Measurements from ENCODE around the gene LDHAL6B. TPM values are rescaled to one million over a fixed set of nuclear protein-coding genes. Genes with fewer than 3 reads are reported as not detected.

The LDHAL6B gene
- total and polyA plus RNA-seq, 2 of the 8 experiments (the other 6 are each of a cell fraction or from before 2014, with no cell fraction given): not detected

- H2BK12ac ChIP-seq (ENCODE audit: low read depth, low read length): no peak overlapping the region
- H3K27ac ChIP-seq (ENCODE audit: low read depth, low read length): no peak overlapping the region
- H4K91ac ChIP-seq (replicated peaks; ENCODE audit: insufficient read length, low read length): peak overlapping the region; percentile 47
- H2BK20ac ChIP-seq (ENCODE audit: low read length): no peak overlapping the region
- H3K9me3 ChIP-seq (ENCODE audit: insufficient read depth in 2 of 2, low read depth in 1 of 2, low read length in 1 of 2): no peaks in the 10 kb centered on the region
- H3K36me3 ChIP-seq (ENCODE audit: control insufficient read depth in 2 of 4, insufficient read depth in 4 of 4, low read length in 3 of 4): peaks cover 0 to 26% (median 7%) of the 10 kb centered on the region in 4 experiments; a peak in 5 of 8 replicates
- ChIA-PET POLR2A (ENCODE audit: partially characterized antibody) (interaction anchor here (1.0 kb wide), 1 partner anchor 61 kb away, joined by 3 read pairs; the partner anchor contains the start of gene CCNB2), CTCF (ENCODE audit: partially characterized antibody) (interaction anchor here (0.8 to 3.2 kb wide), 11 partner anchors 12 to 367 kb away, joined by 3 to 18 read pairs (median 5); no protein-coding TSS in a partner anchor)
- no peak overlapping the region for H3K4ac ChIP-seq (replicated peaks; ENCODE audit: insufficient read length, low read depth, low read length)
- H3K27me3 ChIP-seq (replicated peaks in 1 of 4; ENCODE audit: control insufficient read depth in 3 of 4, extremely low read depth in 1 of 4, insufficient read depth in 3 of 4, low read length in 3 of 4): no peaks in the 10 kb centered on the region
- no peak for DNase-seq (ENCODE audit: low read depth in 1 of 2, low spot score in 2 of 2)
- H3K56ac ChIP-seq (replicated peaks; ENCODE audit: insufficient read length, low read depth, low read length): no peak overlapping the region
- no peak for FAIRE-seq
- no peaks in the 10 kb centered on the region for H3K79me1 ChIP-seq (ENCODE audit: low read depth, low read length)
- H2BK5ac ChIP-seq (ENCODE audit: low read depth, low read length): peak overlapping the region; percentile 77; the same call in 1 of the 2 replicates
- H3K4me3 ChIP-seq (ENCODE audit: extremely low read depth in 1 of 4, insufficient read depth in 2 of 4, low read depth in 3 of 4, low read length in 4 of 4): no peak overlapping the region
- no peak overlapping the region for H4K8ac ChIP-seq (ENCODE audit: extremely low read depth, insufficient read depth, low read length)
- no peak overlapping the region for H3K23ac ChIP-seq (ENCODE audit: insufficient read length)
- H3K14ac ChIP-seq (ENCODE audit: insufficient read length): no peak overlapping the region
- H4K5ac ChIP-seq (ENCODE audit: insufficient read length, low read depth, low read length): no peak overlapping the region
- H3K9ac ChIP-seq (replicated peaks in 1 of 4; ENCODE audit: extremely low read depth in 1 of 4, low read depth in 3 of 4, low read length in 3 of 4): no peak overlapping the region
- H2BK15ac ChIP-seq (ENCODE audit: low read length): no peak overlapping the region
- H3K23me2 ChIP-seq (ENCODE audit: low read depth, low read length): no peaks in the 10 kb centered on the region
- no peak overlapping the region for H3K4me2 ChIP-seq (ENCODE audit: insufficient read depth in 1 of 2, low read depth in 2 of 2, low read length in 2 of 2)
- WGBS, 2 experiments (ENCODE audit: extremely low coverage in 1 of 2, insufficient coverage in 1 of 2, insufficient read length in 1 of 2, insufficient replicate concordance in 2 of 2, low coverage in 1 of 2, low lambda C conversion rate in 2 of 2, missing lambda C conversion rate in 1 of 2): 86% methylated on average over 3 of the region's 3 CpGs; no CpG with 5 or more reads in 1 of the 2 experiments
- no peaks in the 10 kb centered on the region for H3K79me2 ChIP-seq (ENCODE audit: control insufficient read depth in 1 of 2, insufficient read depth in 2 of 2, low read length in 2 of 2)
- no peak overlapping the region for H2BK120ac ChIP-seq (replicated peaks; ENCODE audit: low read depth, low read length)
- H3K18ac ChIP-seq (ENCODE audit: extremely low read depth, low read length): peak overlapping the region; percentile 24; the same call in 1 of the 2 replicates
- no peak overlapping the region for H2AFZ ChIP-seq (ENCODE audit: low read length)
- no peak overlapping the region for H2AK5ac ChIP-seq (ENCODE audit: low read depth, low read length)
- TF ChIP-seq TCF12 (IDR thresholded peaks at IDR 0.05; ENCODE audit: low read depth, low read length) (no peak), CEBPB (IDR thresholded peaks at IDR 0.05; ENCODE audit: low read depth, low read length) (no peak), ASH2L (IDR thresholded peaks at IDR 0.05; ENCODE audit: low read length) (no peak)
- no peaks in the 10 kb centered on the region for H4K20me1 ChIP-seq (replicated peaks in 1 of 2; ENCODE audit: control insufficient read depth in 1 of 2, insufficient read depth in 2 of 2, low read length in 2 of 2)
- H3K4me1 ChIP-seq (replicated peaks in 1 of 4; ENCODE audit: control insufficient read depth in 3 of 4, insufficient read depth in 4 of 4, low read length in 3 of 4): no peaks in the 10 kb centered on the region; a peak in 2 of 7 replicates
These were observed 40.9 kb upstream of the LDHAL6B start for GRCh38 chr15:59165726-59166125.

All from H1 (cell line).